Parathyroid adenoma (tissue), 2 donors: ENCODE measurements around the gene LAMC1.

Experiments
- H2AFZ ChIP-seq: fragments of 300-600 bp; sonication (generic); one replicate; pipeline ENCODE4 v1.7.0; 2017; ENCODE audit warnings: antibody characterized with exemption, mild to moderate bottlenecking
- H3K27ac ChIP-seq: fragments of 300-600 bp; sonication (generic); one replicate; pipeline ENCODE4 v1.7.0; 2017
- H3K27me3 ChIP-seq: fragments of 300-600 bp; sonication (generic); one replicate; pipeline ENCODE4 v1.7.0; 2017; ENCODE audit warnings: low read length; ENCODE audit not compliant: control insufficient read depth, insufficient read depth
- H3K36me3 ChIP-seq: fragments of 300-600 bp; sonication (generic); one replicate; pipeline ENCODE4 v1.7.0; 2017; ENCODE audit warnings: low read length; ENCODE audit not compliant: control insufficient read depth, insufficient read depth
- H3K4me1 ChIP-seq: fragments of 300-600 bp; sonication (generic); one replicate; pipeline ENCODE4 v1.7.0; 2017; ENCODE audit warnings: control low read depth
- H3K4me2 ChIP-seq: fragments of 300-600 bp; sonication (generic); one replicate; pipeline ENCODE4 v1.7.0; 2017; ENCODE audit warnings: low read length
- H3K4me3 ChIP-seq: fragments of 300-600 bp; sonication (generic); one replicate; pipeline ENCODE4 v1.7.0; 2017; ENCODE audit warnings: low read depth, low read length
- H3K79me2 ChIP-seq: fragments of 300-600 bp; sonication (generic); one replicate; pipeline ENCODE4 v1.7.0; 2017; ENCODE audit warnings: control low read depth
- H3K9ac ChIP-seq: fragments of 300-600 bp; sonication (generic); one replicate; pipeline ENCODE4 v1.7.0; 2017; ENCODE audit warnings: mild to moderate bottlenecking
- H3K9me3 ChIP-seq: fragments of 300-600 bp; sonication (generic); one replicate; pipeline ENCODE4 v1.7.0; 2017; ENCODE audit warnings: low read length; ENCODE audit not compliant: control insufficient read depth
- CTCF ChIP-seq: fragments of 300-600 bp; sonication (generic); IDR thresholded peaks from one replicate; pipeline ENCODE4 v1.7.0; 2017; ENCODE audit warnings: antibody characterized with exemption, mild to moderate bottlenecking
- donor health status: primary hyperparathyroidism.

The LAMC1 gene

GRCh38 chr1:183090391-183091006 is 67.3 kb downstream of the LAMC1 start:
- Histone ChIP-seq H3K9ac (no peak overlapping the region), H3K79me2 (no peaks in the 10 kb centered on the region), H3K27ac (no peak overlapping the region), H3K4me3 (no peak overlapping the region), H2AFZ (no peak overlapping the region), H3K27me3 (no peaks in the 10 kb centered on the region), H3K4me1 (no peaks in the 10 kb centered on the region), H3K36me3 (no peaks in the 10 kb centered on the region), H3K4me2 (no peak overlapping the region), H3K9me3 (no peaks in the 10 kb centered on the region)
- no peak for TF ChIP-seq CTCF

DNA sequence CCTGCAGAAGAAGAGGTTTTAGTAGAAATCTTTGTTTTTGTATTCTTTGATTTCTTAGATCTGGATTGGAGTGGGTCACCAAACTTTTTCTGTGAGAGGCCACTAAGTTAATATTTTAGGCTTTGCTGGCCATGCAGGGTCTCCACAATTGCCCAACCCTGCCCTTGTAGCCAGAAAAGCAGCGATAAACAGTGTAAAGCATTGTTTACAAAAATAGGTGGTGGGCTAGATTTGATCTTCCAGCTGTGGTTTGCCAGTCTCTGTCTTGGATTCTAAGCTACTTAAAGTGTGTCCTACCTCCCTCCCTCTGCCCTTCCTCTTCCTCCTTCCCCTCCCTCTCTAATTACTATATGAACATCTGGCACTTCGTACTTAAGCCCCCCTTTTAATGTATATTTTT is 68.0 kb downstream of the LAMC1 start:
- Histone ChIP-seq H3K9me3 (no peaks in the 10 kb centered on the region), H3K36me3 (no peaks in the 10 kb centered on the region), H3K27ac (no peak overlapping the region), H3K4me3 (no peak overlapping the region), H2AFZ (no peak overlapping the region), H3K79me2 (no peaks in the 10 kb centered on the region), H3K9ac (no peak overlapping the region), H3K4me1 (no peaks in the 10 kb centered on the region), H3K27me3 (no peaks in the 10 kb centered on the region), H3K4me2 (no peak overlapping the region)
- no peak for TF ChIP-seq CTCF

DNA sequence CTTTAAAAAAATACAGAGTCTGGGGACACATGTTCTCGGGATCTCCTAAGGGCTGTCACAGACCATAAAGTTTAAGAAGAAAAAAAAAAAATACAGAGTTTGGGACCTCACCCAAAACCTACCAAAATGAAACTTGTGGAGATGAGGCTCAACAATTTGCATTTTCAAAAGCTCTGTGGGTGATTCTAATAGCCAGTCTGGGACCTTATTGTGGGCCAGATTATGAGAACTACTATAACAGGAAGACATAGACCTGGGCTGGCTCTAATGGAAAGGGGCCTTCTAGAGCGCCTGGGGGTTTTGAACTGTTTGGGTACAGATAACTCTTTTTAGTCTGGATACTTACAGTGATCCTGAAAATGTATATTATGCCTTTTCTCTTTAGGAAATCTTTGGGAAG is 69.1 kb downstream of the LAMC1 start:
- no peaks in the 10 kb centered on the region for H3K9me3 ChIP-seq
- H3K4me3 ChIP-seq = no peak overlapping the region
- H3K27me3 ChIP-seq = no peaks in the 10 kb centered on the region
- TF ChIP-seq CTCF = no peak
- no peaks in the 10 kb centered on the region for H3K79me2 ChIP-seq
- H2AFZ ChIP-seq = no peak overlapping the region
- H3K4me1 ChIP-seq = no peaks in the 10 kb centered on the region
- no peaks in the 10 kb centered on the region for H3K36me3 ChIP-seq
- no peak overlapping the region for H3K4me2 ChIP-seq
- no peak overlapping the region for H3K27ac ChIP-seq
- no peak overlapping the region for H3K9ac ChIP-seq

DNA sequence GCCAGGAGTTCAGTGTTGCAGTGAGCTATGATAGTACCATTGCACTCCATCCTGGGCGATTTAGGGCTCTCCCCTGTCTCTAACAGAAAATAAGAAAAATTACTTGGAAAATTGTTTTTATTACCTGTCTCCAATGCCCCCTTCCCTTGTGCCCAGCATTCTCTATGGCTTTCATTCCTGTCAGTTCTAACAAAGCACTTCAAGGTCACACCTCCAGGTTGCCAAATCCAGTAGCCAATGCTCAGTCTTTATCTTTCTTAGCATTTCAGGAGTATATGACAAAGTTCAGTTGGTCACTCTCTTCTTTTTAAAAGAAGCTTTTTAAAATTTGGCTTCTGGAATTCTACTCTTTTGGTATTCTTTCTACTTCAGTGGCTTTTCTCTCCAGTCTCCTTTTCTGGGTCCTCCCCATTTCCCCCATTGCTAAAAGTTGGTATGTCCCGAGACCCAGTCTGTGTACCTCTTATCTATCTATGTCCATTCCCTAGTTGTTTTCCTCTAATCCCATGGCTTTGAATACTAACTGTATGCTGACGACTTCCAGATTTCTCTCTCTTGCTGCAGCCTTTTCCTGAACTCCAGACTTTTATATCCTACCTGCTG is 69.9 kb downstream of the LAMC1 start:
- Histone ChIP-seq H3K9me3 (no peaks in the 10 kb centered on the region), H3K79me2 (no peaks in the 10 kb centered on the region), H3K4me2 (no peak overlapping the region), H3K27ac (no peak overlapping the region), H3K9ac (no peak overlapping the region), H3K4me3 (no peak overlapping the region), H3K4me1 (no peaks in the 10 kb centered on the region), H2AFZ (no peak overlapping the region), H3K36me3 (no peaks in the 10 kb centered on the region), H3K27me3 (no peaks in the 10 kb centered on the region)
- no peak for TF ChIP-seq CTCF

- no peak overlapping the region for H3K9ac ChIP-seq
- H3K9me3 ChIP-seq = no peaks in the 10 kb centered on the region
- H3K4me3 ChIP-seq = no peak overlapping the region
- H3K79me2 ChIP-seq = no peaks in the 10 kb centered on the region
- H3K4me2 ChIP-seq = no peak overlapping the region
- no peak for TF ChIP-seq CTCF
- H3K36me3 ChIP-seq = no peaks in the 10 kb centered on the region
- no peak overlapping the region for H2AFZ ChIP-seq
- no peaks in the 10 kb centered on the region for H3K27me3 ChIP-seq
- H3K27ac ChIP-seq = no peak overlapping the region
- H3K4me1 ChIP-seq = no peaks in the 10 kb centered on the region
Observed at GRCh38 chr1:183093786-183094298, 70.6 kb downstream of the LAMC1 start.
